Measurements from ENCODE around the gene LMAN2L. TPM values are rescaled to one million over a fixed set of nuclear protein-coding genes. Genes with fewer than 3 reads are reported as not detected.

Gene LMAN2L
- total and polyA plus RNA-seq, 2 donors (not counting 1 experiment from before 2014, with no cell fraction given) = 5.7 to 10.7 TPM

DNA sequence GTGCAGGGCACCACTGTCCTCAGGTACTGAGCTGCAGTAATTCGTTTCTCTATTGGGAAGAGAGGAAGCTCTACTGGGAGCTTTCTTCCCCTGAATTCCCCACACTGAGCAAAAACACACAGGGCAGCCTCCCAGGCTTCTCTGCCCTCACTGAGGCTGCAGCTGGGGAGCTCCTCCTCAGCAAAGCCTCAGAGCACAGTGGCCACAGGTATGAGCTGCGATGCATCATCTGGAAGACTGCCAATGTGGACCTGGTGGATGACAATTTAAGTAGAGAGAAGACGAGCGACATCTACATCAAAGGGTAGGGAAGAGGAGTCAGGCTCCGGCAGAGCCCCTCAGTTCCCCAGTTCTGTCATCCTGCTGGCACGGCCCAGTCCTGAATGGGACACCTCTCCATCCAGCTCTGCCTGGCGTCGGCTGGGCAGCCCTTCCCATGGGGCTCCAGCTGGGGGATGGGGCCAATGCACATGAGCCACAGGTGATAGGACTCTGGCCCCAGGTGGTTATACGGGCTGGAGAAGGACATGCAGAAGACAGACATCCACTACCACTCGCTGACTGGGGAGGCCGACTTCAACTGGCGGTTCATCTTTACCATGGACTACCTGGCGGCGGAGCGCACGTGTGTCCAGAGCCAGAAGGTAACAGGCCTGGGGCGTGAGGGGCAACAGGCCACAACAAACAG is 37.6 kb downstream of the LMAN2L start:
- 99% methylated on average over 17 of the region's 17 CpGs for WGBS (ENCODE audit: insufficient coverage)

DNA sequence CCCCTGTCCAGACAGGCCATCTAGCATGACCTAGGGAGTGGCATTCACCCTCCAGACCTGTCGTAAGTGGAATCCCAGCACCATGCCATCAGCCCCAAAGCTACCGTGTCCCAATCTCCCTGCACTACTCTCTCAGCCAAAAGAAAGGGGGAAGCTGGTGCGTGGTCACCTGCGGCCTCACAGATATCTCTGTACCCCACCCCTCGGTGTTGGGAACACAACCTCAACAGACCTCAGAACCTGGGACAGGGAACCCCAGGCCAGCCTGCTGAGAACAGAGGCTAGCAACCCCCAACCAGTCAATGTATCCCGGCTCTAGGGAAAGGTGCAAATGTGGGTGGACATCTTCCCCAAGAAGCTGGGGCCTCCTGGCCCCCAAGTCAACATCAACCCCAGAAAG is 38.2 kb downstream of the LMAN2L start:
- intact Hi-C loops (cut with micrococcal nuclease) = no loop called here
- Mint-ChIP-seq H3K27me3 (no peaks in the 10 kb centered on the region), H3K9me3 (ENCODE audit: insufficient read depth) (no peaks in the 10 kb centered on the region), H3K4me3 (no peak overlapping the region), H3K27ac (no peak overlapping the region), H3K4me1 (no peaks in the 10 kb centered on the region)
- DNase-seq = no peak
- Histone ChIP-seq H4K20me1 (ENCODE audit: control insufficient read depth, insufficient read depth, low read length, poor library complexity, severe bottlenecking) (no peaks in the 10 kb centered on the region), H3K79me2 (ENCODE audit: control insufficient read depth, insufficient read depth, low read length) (no peaks in the 10 kb centered on the region), H3K27me3 (replicated peaks in 1 of 4; ENCODE audit: control extremely low read depth in 1 of 4, control insufficient read depth in 3 of 4, insufficient read depth in 4 of 4, low read length in 3 of 4) (no peaks in the 10 kb centered on the region), H2AFZ (ENCODE audit: insufficient read depth, low read depth, low read length, poor library complexity, severe bottlenecking) (no peak overlapping the region), H3K27ac (ENCODE audit: low read length in 2 of 2) (no peak overlapping the region), H3K4me1 (ENCODE audit: control insufficient read depth in 2 of 2, insufficient read depth in 2 of 2, low read length in 2 of 2) (no peaks in the 10 kb centered on the region), H3K36me3 (replicated peaks in 1 of 2; ENCODE audit: control extremely low read depth in 1 of 2, control insufficient read depth in 1 of 2, extremely low read depth in 1 of 2, insufficient read depth in 2 of 2, low read length in 1 of 2) (peaks cover 4 to 17% of the 10 kb centered on the region in 2 experiments), H3K9me3 (ENCODE audit: control extremely low read depth in 1 of 3, control insufficient read depth in 2 of 3, insufficient read depth in 1 of 3, low read length in 2 of 3) (no peaks in the 10 kb centered on the region), H3K4me2 (replicated peaks; ENCODE audit: low read depth, low read length, poor library complexity, severe bottlenecking) (no peak overlapping the region), H3K4me3 (ENCODE audit: control extremely low read depth in 1 of 5, extremely low read depth in 1 of 5, insufficient read depth in 1 of 5, low read depth in 2 of 5, low read length in 4 of 5) (no peak overlapping the region), H3K9ac (ENCODE audit: low read length) (no peak overlapping the region)
- TF ChIP-seq EZH2 (IDR thresholded peaks at IDR 0.05; ENCODE audit: borderline replicate concordance, insufficient read depth, low read depth, low read length, poor library complexity, severe bottlenecking) = no peak
- TF ChIP-seq, protein P1, sequence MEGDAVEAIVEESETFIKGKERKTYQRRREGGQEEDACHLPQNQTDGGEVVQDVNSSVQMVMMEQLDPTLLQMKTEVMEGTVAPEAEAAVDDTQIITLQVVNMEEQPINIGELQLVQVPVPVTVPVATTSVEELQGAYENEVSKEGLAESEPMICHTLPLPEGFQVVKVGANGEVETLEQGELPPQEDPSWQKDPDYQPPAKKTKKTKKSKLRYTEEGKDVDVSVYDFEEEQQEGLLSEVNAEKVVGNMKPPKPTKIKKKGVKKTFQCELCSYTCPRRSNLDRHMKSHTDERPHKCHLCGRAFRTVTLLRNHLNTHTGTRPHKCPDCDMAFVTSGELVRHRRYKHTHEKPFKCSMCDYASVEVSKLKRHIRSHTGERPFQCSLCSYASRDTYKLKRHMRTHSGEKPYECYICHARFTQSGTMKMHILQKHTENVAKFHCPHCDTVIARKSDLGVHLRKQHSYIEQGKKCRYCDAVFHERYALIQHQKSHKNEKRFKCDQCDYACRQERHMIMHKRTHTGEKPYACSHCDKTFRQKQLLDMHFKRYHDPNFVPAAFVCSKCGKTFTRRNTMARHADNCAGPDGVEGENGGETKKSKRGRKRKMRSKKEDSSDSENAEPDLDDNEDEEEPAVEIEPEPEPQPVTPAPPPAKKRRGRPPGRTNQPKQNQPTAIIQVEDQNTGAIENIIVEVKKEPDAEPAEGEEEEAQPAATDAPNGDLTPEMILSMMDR (IDR thresholded peaks at IDR 0.05) = no peak
- no peak for ATAC-seq (ENCODE audit: low read depth)
- ChIA-PET POLR2A (no interaction called here), CTCF (no interaction called here)
- WGBS (ENCODE audit: insufficient coverage) = 95% methylated on average over 4 of the region's 6 CpGs

More for the DNA sequence above, 37.6 kb downstream of the LMAN2L start:
- no peaks in the 10 kb centered on the region for H3K9me3 Mint-ChIP-seq (ENCODE audit: insufficient read depth)
- Histone ChIP-seq H3K27me3 (replicated peaks in 1 of 4; ENCODE audit: control extremely low read depth in 1 of 4, control insufficient read depth in 3 of 4, insufficient read depth in 4 of 4, low read length in 3 of 4) (no peaks in the 10 kb centered on the region), H3K4me3 (ENCODE audit: control extremely low read depth in 1 of 5, extremely low read depth in 1 of 5, insufficient read depth in 1 of 5, low read depth in 2 of 5, low read length in 4 of 5) (no peak overlapping the region), H3K4me2 (replicated peaks; ENCODE audit: low read depth, low read length, poor library complexity, severe bottlenecking) (no peak overlapping the region), H4K20me1 (ENCODE audit: control insufficient read depth, insufficient read depth, low read length, poor library complexity, severe bottlenecking) (no peaks in the 10 kb centered on the region), H2AFZ (ENCODE audit: insufficient read depth, low read depth, low read length, poor library complexity, severe bottlenecking) (no peak overlapping the region), H3K27ac (ENCODE audit: low read length in 2 of 2) (no peak overlapping the region), H3K36me3 (replicated peaks in 1 of 2; ENCODE audit: control extremely low read depth in 1 of 2, control insufficient read depth in 1 of 2, extremely low read depth in 1 of 2, insufficient read depth in 2 of 2, low read length in 1 of 2) (peaks cover 8 to 22% of the 10 kb centered on the region in 2 experiments), H3K79me2 (ENCODE audit: control insufficient read depth, insufficient read depth, low read length) (no peaks in the 10 kb centered on the region), H3K9ac (ENCODE audit: low read length) (no peak overlapping the region), H3K4me1 (ENCODE audit: control insufficient read depth in 2 of 2, insufficient read depth in 2 of 2, low read length in 2 of 2) (no peaks in the 10 kb centered on the region), H3K9me3 (ENCODE audit: control extremely low read depth in 1 of 3, control insufficient read depth in 2 of 3, insufficient read depth in 1 of 3, low read length in 2 of 3) (no peaks in the 10 kb centered on the region)
- no peaks in the 10 kb centered on the region for H3K4me1 Mint-ChIP-seq
- intact Hi-C loops (cut with micrococcal nuclease) = no loop called here
- TF ChIP-seq, protein P1 (IDR thresholded peaks at IDR 0.05) = no peak
- TF ChIP-seq EZH2 (IDR thresholded peaks at IDR 0.05; ENCODE audit: borderline replicate concordance, insufficient read depth, low read depth, low read length, poor library complexity, severe bottlenecking) = no peak
- no peak overlapping the region for H3K27ac Mint-ChIP-seq
- no peaks in the 10 kb centered on the region for H3K27me3 Mint-ChIP-seq
- CTCF ChIA-PET = no interaction called here
- POLR2A ChIA-PET = no interaction called here
- no peak for ATAC-seq (ENCODE audit: low read depth)
- H3K4me3 Mint-ChIP-seq = no peak overlapping the region
- DNase-seq = no peak

Measured in B cell (primary cell).